Adrenal gland (tissue), 12 donors: ENCODE results near the gene GPAT2. TPM values are rescaled to one million over a fixed set of nuclear protein-coding genes. Genes with fewer than 3 reads are reported as not detected.
"Not testable (repeated sequence)": the region's sequence is repeated elsewhere in the genome, so short reads cannot be mapped to it uniquely, and the experiment has no call there.

Experiments used
- DNase-seq, 7 donors: peaks; one replicate each; pipeline ENCODE4 v3.0.0-alpha.2; 2019 to 2020
- H3K27ac ChIP-seq, 5 donors: fragments of 200-600 bp; sonication (generic) in 4 of 5; 1 replicate in 3 of 5; 2 replicates in 2 of 5; pipeline versions ENCODE4 v1.5.1 to v1.8.0; 2016 to 2020; ENCODE audit warnings: mild to moderate bottlenecking in 1 of 5
- H3K27me3 ChIP-seq: fragments of 200-600 bp; 2 replicates; pipeline ENCODE4 v1.8.0; 2021
- H3K36me3 ChIP-seq, 2 donors: fragments of 200-600 bp; replicated peaks in 1 of 2; 1 replicate in 1 of 2; 2 replicates in 1 of 2; pipeline versions ENCODE4 v1.5.1 to v1.8.0; 2018 to 2022
- H3K4me1 ChIP-seq, 2 donors: fragments of 200-600 bp; replicated peaks in 1 of 2; 1 replicate in 1 of 2; 2 replicates in 1 of 2; pipeline versions ENCODE4 v1.5.1 to v1.8.0; 2018 to 2021
- H3K4me3 ChIP-seq, 4 donors: fragments of 200-600 bp; sonication (generic) in 3 of 4; one replicate each; pipeline ENCODE4 v1.5.1; 2016 to 2018
- H3K9me3 ChIP-seq, 3 donors: fragments of 200-600 bp; sonication (generic) in 1 of 3; replicated peaks in 1 of 3; 1 replicate in 2 of 3; 2 replicates in 1 of 3; pipeline versions ENCODE4 v1.5.1 to v1.8.0; 2016 to 2021
- CTCF ChIP-seq, 6 experiments: fragments of 450-650 bp in 4 of 6; fragments of 200-600 bp in 2 of 6; sonication (generic) in 1 of 6; IDR thresholded peaks; 1 replicate in 5 of 6; 2 replicates in 1 of 6; pipeline versions ENCODE4 v1.5.1 to v1.8.0; 2016 to 2021; ENCODE audit warnings: antibody characterized with exemption in 6 of 6, mild to moderate bottlenecking in 2 of 6, moderate library complexity in 1 of 6
- POLR2A ChIP-seq, 2 donors: fragments of 450-650 bp; IDR thresholded peaks; one replicate each; pipeline ENCODE4 v1.6.1; 2017; ENCODE audit warnings: antibody characterized with exemption in 2 of 2, mild to moderate bottlenecking in 2 of 2, moderate library complexity in 1 of 2
- WGBS, 4 donors: extraction: QIAGEN DNeasy Blood & Tissue Kit in 2 of 4; methylation state at CpG; one replicate each; pipeline versions ENCODE4 v1.1.5 to v1.1.7; 2013 to 2017; 5-methylcytosine and 5-hydroxymethylcytosine counted together
- intact Hi-C, 2 donors: fragments of 100-400 bp; cut with DNase I; formaldehyde crosslinking; loops; one replicate each; pipeline versions ENCODE4 v1.14.1 to v1.15.0; 2022 to 2023
- polyA plus RNA-seq, 3 donors: library from polyadenylated mRNA; stranded (reverse); fragments of 200-250 nt in 2 of 3; fragments of 350-450 nt in 1 of 3; fragmentation: Illumina TruSeq in 1 of 3; extraction: RNeasy Lipid Tissue Mini Kit (QIAGEN cat#74804) in 1 of 3; gene quantifications; one replicate each; pipeline ENCODE4 v1.2.3, GENCODE V29; 2013 to 2014
- total RNA-seq, 9 donors: library from RNA; depleted of rRNA in 4 of 9; stranded (reverse); fragments of >200 nt in 4 of 9; fragments of 120-200 nt in 1 of 9; fragmentation: NEBNext Ultra II Directional in 1 of 9; extraction: Animal tissue kit (Norgen Biotek cat#: 25700) in 1 of 9; gene quantifications; one replicate each; pipeline versions ENCODE4 v1.1.0 to v1.2.4, GENCODE V29; 2013 to 2023
- donor health status: healthy with polysubstance abuse.
- donor health status: Bipolar disorder and iron deficiency.
- donor health status: DM: yes; HTN: yes; CAD: no.
- donor health status: DM: no; HTN: no; CAD: no.
- donor health status: DM: no; HTN: no; CAD: no.
- donor health status: DM: yes; HTN: yes; CAD: no.

GPAT2 gene
- total and polyA plus RNA-seq, 12 donors = 0.30 to 3.3 (median 1.3) TPM

GRCh38 chr2:96027725-96028325 lies 6.9 kb downstream of the GPAT2 start:
- intact Hi-C loops = loop anchor here in 1 of 2 donors (10.0 kb wide), 2 partner anchors 87 to 147 kb away; partner anchors contain the start of gene ADRA2B
- H3K4me1 ChIP-seq, H3K4me3 ChIP-seq, H3K27me3 ChIP-seq, H3K27ac ChIP-seq, DNase-seq, H3K9me3 ChIP-seq, H3K36me3 ChIP-seq: not testable (repeated sequence)
- no CpG with 5 or more reads among the region's 16 CpGs for WGBS, 4 donors

GRCh38 chr2:96025755-96026154 lies 9.0 kb downstream of the GPAT2 start:
- not testable (repeated sequence) for H3K36me3 ChIP-seq, H3K9me3 ChIP-seq, H3K27ac ChIP-seq, H3K4me1 ChIP-seq, DNase-seq, H3K27me3 ChIP-seq, H3K4me3 ChIP-seq
- 90 to 100% (median 91%) methylated on average over 2 to 6 of the region's 6 CpGs; no CpG with 5 or more reads in 1 of the 4 donors for WGBS, 4 donors
- intact Hi-C loops = loop anchor here in 1 of 2 donors (10.0 kb wide), 2 partner anchors 89 to 149 kb away; partner anchors contain the start of gene ADRA2B

- TF ChIP-seq CTCF (IDR thresholded peaks at IDR 0.05) (no peak), POLR2A (IDR thresholded peaks at IDR 0.05) (no peak)
- intact Hi-C loops = loop anchor here in 1 of 2 donors (10.0 kb wide), 2 partner anchors 90 to 150 kb away; partner anchors contain the start of gene ADRA2B
Measured at GRCh38 chr2:96025194-96025492, 9.6 kb downstream of the GPAT2 start.

GRCh38 chr2:96024336-96025193 lies 10.2 kb downstream of the GPAT2 start:
- Histone ChIP-seq H3K27me3 (no peaks in the 10 kb centered on the region), H3K4me3 (no peak overlapping the region), H3K27ac (no peak overlapping the region), H3K4me1 (no peaks in the 10 kb centered on the region), H3K36me3 (no peaks in the 10 kb centered on the region), H3K9me3 (no peaks in the 10 kb centered on the region)
- no peak for DNase-seq
- intact Hi-C loops = loop anchor here in 1 of 2 donors (10.0 kb wide), 2 partner anchors 90 to 150 kb away; partner anchors contain the start of gene ADRA2B
- WGBS, 4 donors = 73 to 92% (median 88%) methylated on average over 4 to 27 of the region's 27 CpGs
- TF ChIP-seq CTCF (IDR thresholded peaks at IDR 0.05) = no peak
- no peak for TF ChIP-seq POLR2A (IDR thresholded peaks at IDR 0.05)

More at GRCh38 chr2:96025194-96025492, 9.6 kb downstream of the GPAT2 start:
- Histone ChIP-seq H3K4me3 (no peak overlapping the region), H3K27me3 (no peaks in the 10 kb centered on the region), H3K4me1 (no peaks in the 10 kb centered on the region), H3K9me3 (no peaks in the 10 kb centered on the region), H3K36me3 (no peaks in the 10 kb centered on the region), H3K27ac (no peak overlapping the region)
- no peak for DNase-seq
- WGBS, 4 donors = 71 to 100% (median 87%) methylated on average over 1 to 4 of the region's 4 CpGs

- H3K27me3 ChIP-seq, DNase-seq, H3K36me3 ChIP-seq, H3K4me1 ChIP-seq, H3K27ac ChIP-seq, H3K4me3 ChIP-seq, H3K9me3 ChIP-seq: not testable (repeated sequence)
- intact Hi-C loops = loop anchor here in 1 of 2 donors (10.0 kb wide), 2 partner anchors 91 to 151 kb away; partner anchors contain the start of gene ADRA2B
- WGBS, 4 donors = 40 to 100% (median 80%) methylated on average over 1 to 7 of the region's 7 CpGs
Measured at GRCh38 chr2:96023701-96024100, 11.0 kb downstream of the GPAT2 start.
